Neuronal stem cell (in vitro differentiated cells): ENCODE measurements around the gene CACNA1F.

ENCODE experiments used
- DNase-seq: peaks from one replicate; pipeline ENCODE4 v3.0.0-alpha.2; 2013; ENCODE audit warnings: low spot score
- H2AFZ ChIP-seq: one replicate; pipeline ENCODE4 v1.6.1; 2013; ENCODE audit warnings: mild to moderate bottlenecking, low read length, inconsistent platforms
- H2AK5ac ChIP-seq: 2 replicates; pipeline ENCODE4 v1.6.1; 2013; ENCODE audit warnings: low read depth, mild to moderate bottlenecking, inconsistent platforms, low read length, moderate library complexity, mixed read lengths
- H2BK120ac ChIP-seq: 2 replicates; pipeline ENCODE4 v1.6.1; 2013; ENCODE audit warnings: low read depth, mild to moderate bottlenecking, inconsistent platforms, low read length, moderate library complexity, mixed read lengths
- H2BK12ac ChIP-seq: one replicate; pipeline ENCODE4 v1.6.1; 2013; ENCODE audit warnings: low read length, inconsistent platforms
- H2BK15ac ChIP-seq: 2 replicates; pipeline ENCODE4 v1.6.1; 2013; ENCODE audit warnings: mild to moderate bottlenecking, low read length, inconsistent platforms, mixed read lengths
- H2BK5ac ChIP-seq: one replicate; pipeline ENCODE4 v1.6.1; 2013; ENCODE audit warnings: inconsistent platforms, mild to moderate bottlenecking, low read length, moderate library complexity
- H3K14ac ChIP-seq: one replicate; pipeline ENCODE4 v1.6.1; 2013; ENCODE audit warnings: low read length, inconsistent platforms
- H3K18ac ChIP-seq: 2 replicates; pipeline ENCODE4 v1.6.1; 2013; ENCODE audit warnings: low read length, inconsistent platforms
- H3K23ac ChIP-seq: 2 replicates; pipeline ENCODE4 v1.6.1; 2013; ENCODE audit warnings: low read depth, mild to moderate bottlenecking, mixed read lengths, low read length, inconsistent platforms; ENCODE audit not compliant: poor library complexity
- H3K27ac ChIP-seq: replicated peaks from 3 replicates; pipeline ENCODE4 v1.5.1; 2013; ENCODE audit warnings: low read length, inconsistent platforms
- H3K27me3 ChIP-seq, 3 experiments: 2 replicates each; pipeline ENCODE4 v1.6.1; 2013; ENCODE audit warnings: low read length in 3 of 3, mild to moderate bottlenecking in 2 of 3, inconsistent platforms in 1 of 3, low read depth in 1 of 3, mixed read lengths in 1 of 3, moderate library complexity in 1 of 3; ENCODE audit not compliant: control insufficient read depth in 3 of 3, insufficient read depth in 3 of 3
- H3K36me3 ChIP-seq, 2 donors: replicated peaks in 1 of 2; 2 replicates each; pipeline ENCODE4 v1.6.1; 2013; ENCODE audit warnings: low read length in 2 of 2; ENCODE audit not compliant: control insufficient read depth in 2 of 2, insufficient read depth in 2 of 2
- H3K4ac ChIP-seq: 2 replicates; pipeline ENCODE4 v1.6.1; 2013; ENCODE audit warnings: inconsistent platforms, mild to moderate bottlenecking, low read length, moderate library complexity
- H3K4me1 ChIP-seq, 2 donors: 1 replicate in 1 of 2; 2 replicates in 1 of 2; pipeline ENCODE4 v1.6.1; 2013; ENCODE audit warnings: low read length in 2 of 2, low read depth in 1 of 2; ENCODE audit not compliant: control insufficient read depth in 2 of 2, insufficient read depth in 1 of 2
- H3K4me2 ChIP-seq: one replicate; pipeline ENCODE4 v1.6.1; 2013; ENCODE audit warnings: mild to moderate bottlenecking, low read length, inconsistent platforms; ENCODE audit not compliant: insufficient read depth, poor library complexity, severe bottlenecking
- H3K4me3 ChIP-seq, 2 donors: 2 replicates each; pipeline ENCODE4 v1.5.1; 2013; ENCODE audit warnings: low read length in 2 of 2, mild to moderate bottlenecking in 2 of 2, inconsistent platforms in 1 of 2, moderate library complexity in 1 of 2
- H3K79me1 ChIP-seq: one replicate; pipeline ENCODE4 v1.6.1; 2013; ENCODE audit warnings: low read depth, mild to moderate bottlenecking, inconsistent platforms, low read length, moderate library complexity
- H3K9ac ChIP-seq: one replicate; pipeline ENCODE4 v1.6.1; 2013; ENCODE audit warnings: mild to moderate bottlenecking, low read depth, low read length, inconsistent platforms; ENCODE audit not compliant: poor library complexity
- H3K9me3 ChIP-seq, 2 donors: replicated peaks in 1 of 2; 2 replicates each; pipeline versions ENCODE3 to v1.6.1; 2013; ENCODE audit warnings: low read length in 2 of 2, mild to moderate bottlenecking in 2 of 2, inconsistent platforms in 1 of 2, low read depth in 1 of 2, mixed read lengths in 1 of 2, moderate library complexity in 1 of 2; ENCODE audit not compliant: control insufficient read depth in 2 of 2, insufficient read depth in 1 of 2
- H4K8ac ChIP-seq: one replicate; pipeline ENCODE4 v1.6.1; 2013; ENCODE audit warnings: low read depth, mild to moderate bottlenecking, inconsistent platforms, low read length, moderate library complexity
- H4K91ac ChIP-seq: one replicate; pipeline ENCODE4 v1.6.1; 2013; ENCODE audit warnings: low read length, low read depth, mild to moderate bottlenecking, inconsistent platforms; ENCODE audit not compliant: poor library complexity
- WGBS, 2 donors: extraction: QIAGEN DNeasy Blood & Tissue Kit; methylation state at CpG; one replicate each; pipeline ENCODE4 v1.1.7; 2013; ENCODE audit warnings: missing lambda C conversion rate in 2 of 2, mixed read lengths in 1 of 2; ENCODE audit not compliant: insufficient read length in 2 of 2, insufficient replicate concordance in 1 of 2; ENCODE audit errors: extremely low coverage in 2 of 2; 5-methylcytosine and 5-hydroxymethylcytosine counted together

Gene CACNA1F

GRCh38 chrX:49250578-49250977 lies 17.4 kb upstream of the CACNA1F start:
- Histone ChIP-seq H3K9me3 (no peaks in the 10 kb centered on the region), H3K18ac (no peak overlapping the region), H3K4me2 (no peak overlapping the region), H3K23ac (no peak overlapping the region), H2BK5ac (no peak overlapping the region), H3K79me1 (no peaks in the 10 kb centered on the region), H3K14ac (no peak overlapping the region), H2AFZ (no peak overlapping the region), H3K36me3 (peaks cover 0 to 9% of the 10 kb centered on the region in 2 donors), H2AK5ac (no peak overlapping the region), H3K27me3 (peaks cover 0 to 3% (median 0%) of the 10 kb centered on the region in 3 experiments), H4K8ac (no peak overlapping the region), H4K91ac (no peak overlapping the region), H3K4me3 (no peak overlapping the region), H3K4ac (no peak overlapping the region), H2BK120ac (no peak overlapping the region), H3K4me1 (no peaks in the 10 kb centered on the region), H3K9ac (no peak overlapping the region), H3K27ac (no peak overlapping the region), H2BK15ac (no peak overlapping the region), H2BK12ac (no peak overlapping the region)
- no CpG with 5 or more reads among the region's 9 CpGs for WGBS, 2 donors
- DNase-seq, result no peak

GRCh38 chrX:49250066-49250465 lies 16.9 kb upstream of the CACNA1F start:
- no peak overlapping the region for H3K27ac ChIP-seq
- no peak overlapping the region for H2BK15ac ChIP-seq
- peaks cover 0 to 3% (median 0%) of the 10 kb centered on the region in 3 experiments for H3K27me3 ChIP-seq
- no peak overlapping the region for H4K91ac ChIP-seq
- H3K23ac ChIP-seq, result no peak overlapping the region
- H3K9me3 ChIP-seq, result no peaks in the 10 kb centered on the region
- no peak overlapping the region for H3K14ac ChIP-seq
- no CpG with 5 or more reads among the region's 13 CpGs for WGBS, 2 donors
- DNase-seq, result no peak
- H2AFZ ChIP-seq, result no peak overlapping the region
- no peak overlapping the region for H3K4ac ChIP-seq
- no peaks in the 10 kb centered on the region for H3K4me1 ChIP-seq
- H2BK120ac ChIP-seq, result no peak overlapping the region
- no peak overlapping the region for H3K4me3 ChIP-seq
- H2BK12ac ChIP-seq, result no peak overlapping the region
- no peak overlapping the region for H3K18ac ChIP-seq
- no peaks in the 10 kb centered on the region for H3K79me1 ChIP-seq
- no peak overlapping the region for H3K4me2 ChIP-seq
- H2AK5ac ChIP-seq, result no peak overlapping the region
- H4K8ac ChIP-seq, result no peak overlapping the region
- H3K9ac ChIP-seq, result no peak overlapping the region
- H2BK5ac ChIP-seq, result no peak overlapping the region
- H3K36me3 ChIP-seq, result peaks cover 0 to 9% of the 10 kb centered on the region in 2 donors

GRCh38 chrX:49249616-49250015 lies 16.5 kb upstream of the CACNA1F start:
- peaks cover 0 to 3% (median 0%) of the 10 kb centered on the region in 3 experiments for H3K27me3 ChIP-seq
- no peak overlapping the region for H4K8ac ChIP-seq
- no peak overlapping the region for H3K9ac ChIP-seq
- no peak overlapping the region for H2BK120ac ChIP-seq
- H2BK15ac ChIP-seq, result no peak overlapping the region
- H3K14ac ChIP-seq, result no peak overlapping the region
- H2AK5ac ChIP-seq, result no peak overlapping the region
- H3K4ac ChIP-seq, result no peak overlapping the region
- no CpG with 5 or more reads among the region's 9 CpGs for WGBS, 2 donors
- H3K23ac ChIP-seq, result no peak overlapping the region
- no peak overlapping the region for H2BK5ac ChIP-seq
- no peaks in the 10 kb centered on the region for H3K9me3 ChIP-seq
- H2AFZ ChIP-seq, result no peak overlapping the region
- no peaks in the 10 kb centered on the region for H3K4me1 ChIP-seq
- H3K36me3 ChIP-seq, result peaks cover 0 to 11% of the 10 kb centered on the region in 2 donors
- no peak overlapping the region for H2BK12ac ChIP-seq
- no peak overlapping the region for H3K18ac ChIP-seq
- H4K91ac ChIP-seq, result no peak overlapping the region
- no peak overlapping the region for H3K27ac ChIP-seq
- no peak overlapping the region for H3K4me2 ChIP-seq
- no peaks in the 10 kb centered on the region for H3K79me1 ChIP-seq
- no peak for DNase-seq
- no peak overlapping the region for H3K4me3 ChIP-seq

GRCh38 chrX:49249071-49249470 lies 15.9 kb upstream of the CACNA1F start:
- no peak overlapping the region for H2BK12ac ChIP-seq
- no peak overlapping the region for H3K14ac ChIP-seq
- H4K91ac ChIP-seq, result no peak overlapping the region
- no peak overlapping the region for H2AK5ac ChIP-seq
- no peak overlapping the region for H2BK15ac ChIP-seq
- no CpG with 5 or more reads among the region's 6 CpGs for WGBS, 2 donors
- no peak overlapping the region for H2BK120ac ChIP-seq
- no peak overlapping the region for H3K4me2 ChIP-seq
- H3K23ac ChIP-seq, result no peak overlapping the region
- peaks cover 0 to 3% (median 0%) of the 10 kb centered on the region in 3 experiments for H3K27me3 ChIP-seq
- H4K8ac ChIP-seq, result no peak overlapping the region
- no peaks in the 10 kb centered on the region for H3K4me1 ChIP-seq
- H3K27ac ChIP-seq, result no peak overlapping the region
- H3K36me3 ChIP-seq, result peaks cover 0 to 11% of the 10 kb centered on the region in 2 donors
- no peak for DNase-seq
- no peak overlapping the region for H3K4me3 ChIP-seq
- no peak overlapping the region for H3K4ac ChIP-seq
- H3K9me3 ChIP-seq, result no peaks in the 10 kb centered on the region
- no peaks in the 10 kb centered on the region for H3K79me1 ChIP-seq
- no peak overlapping the region for H3K9ac ChIP-seq
- H2AFZ ChIP-seq, result no peak overlapping the region
- no peak overlapping the region for H3K18ac ChIP-seq
- H2BK5ac ChIP-seq, result no peak overlapping the region
